Measurements from ENCODE around the gene CRYGS. TPM values are rescaled to one million over a fixed set of nuclear protein-coding genes. Genes with fewer than 3 reads are reported as not detected.

The CRYGS gene
- total and polyA plus RNA-seq, 9 donors, result 1.2 to 3.3 (median 2.2) TPM

GRCh38 chr3:186524616-186525015 lies 19.6 kb downstream of the CRYGS start:
- H3K4me3 ChIP-seq, result no peak overlapping the region
- no peaks in the 10 kb centered on the region for H3K4me1 ChIP-seq (ENCODE audit: insufficient read depth)
- TF ChIP-seq POLR2A (IDR thresholded peaks at IDR 0.05), result no peak
- TF ChIP-seq EP300 (IDR thresholded peaks at IDR 0.05), result no peak
- TF ChIP-seq CTCF (IDR thresholded peaks at IDR 0.05), result no peak
- no peaks in the 10 kb centered on the region for H3K9me3 ChIP-seq
- no peaks in the 10 kb centered on the region for H3K27me3 ChIP-seq
- DNase-seq, result no peak
- WGBS, 3 donors, result 88 to 95% (median 92%) methylated on average over 6 of the region's 6 CpGs
- intact Hi-C loops (cut with DNase I), result no loop called here
- H3K27ac ChIP-seq, result no peak overlapping the region
- H3K36me3 ChIP-seq, result no peaks in the 10 kb centered on the region

GRCh38 chr3:186523434-186523833 lies 20.7 kb downstream of the CRYGS start:
- Histone ChIP-seq H3K36me3 (no peaks in the 10 kb centered on the region), H3K27me3 (no peaks in the 10 kb centered on the region), H3K4me1 (ENCODE audit: insufficient read depth) (no peaks in the 10 kb centered on the region), H3K4me3 (no peak overlapping the region), H3K9me3 (no peaks in the 10 kb centered on the region), H3K27ac (no peak overlapping the region)
- DNase-seq, result no peak
- no peak for TF ChIP-seq CTCF (IDR thresholded peaks at IDR 0.05)
- no peak for TF ChIP-seq POLR2A (IDR thresholded peaks at IDR 0.05)
- TF ChIP-seq EP300 (IDR thresholded peaks at IDR 0.05), result no peak
- 24 to 39% (median 25%) methylated on average over 2 of the region's 2 CpGs for WGBS, 3 donors
- intact Hi-C loops (cut with DNase I), result no loop called here

GRCh38 chr3:186523022-186523421 lies 21.2 kb downstream of the CRYGS start:
- Histone ChIP-seq H3K27me3 (no peaks in the 10 kb centered on the region), H3K9me3 (no peaks in the 10 kb centered on the region), H3K36me3 (no peaks in the 10 kb centered on the region), H3K4me3 (no peak overlapping the region), H3K27ac (no peak overlapping the region), H3K4me1 (ENCODE audit: insufficient read depth) (no peaks in the 10 kb centered on the region)
- no peak for DNase-seq
- 81 to 93% (median 93%) methylated on average over 6 of the region's 6 CpGs for WGBS, 3 donors
- TF ChIP-seq POLR2A (IDR thresholded peaks at IDR 0.05) (no peak), EP300 (IDR thresholded peaks at IDR 0.05) (no peak), CTCF (IDR thresholded peaks at IDR 0.05) (no peak)
- intact Hi-C loops (cut with DNase I), result no loop called here

GRCh38 chr3:186520957-186521842 lies 23.0 kb downstream of the CRYGS start:
- no peak for DNase-seq
- H3K27ac ChIP-seq, result no peak overlapping the region
- no peaks in the 10 kb centered on the region for H3K36me3 ChIP-seq
- no peaks in the 10 kb centered on the region for H3K9me3 ChIP-seq
- no peaks in the 10 kb centered on the region for H3K27me3 ChIP-seq
- TF ChIP-seq CTCF (IDR thresholded peaks at IDR 0.05) (no peak), EP300 (IDR thresholded peaks at IDR 0.05) (no peak), POLR2A (IDR thresholded peaks at IDR 0.05) (no peak)
- intact Hi-C loops (cut with DNase I), result no loop called here
- H3K4me3 ChIP-seq, result no peak overlapping the region
- H3K4me1 ChIP-seq (ENCODE audit: insufficient read depth), result no peaks in the 10 kb centered on the region
- 47 to 59% (median 55%) methylated on average over 10 of the region's 10 CpGs for WGBS, 3 donors

Data from ovary (tissue), 9 donors.